Erythroblast (primary cell): Measurements from ENCODE around the gene SEMA3E.

Experiments
- GATA1 ChIP-seq: IDR thresholded peaks from 2 replicates; pipeline ENCODE4 v1.6.1; 2011; ENCODE audit warnings: low read depth, mild to moderate bottlenecking, control low read depth, low read length, moderate library complexity
- POLR2A ChIP-seq: IDR thresholded peaks from 2 replicates; pipeline ENCODE4 v1.6.1; 2011; ENCODE audit warnings: mild to moderate bottlenecking, low read length

GRCh38 chr7:83658126-83658525, 9.2 kb upstream of the SEMA3E start:
- TF ChIP-seq POLR2A: no peak
- no peak for TF ChIP-seq GATA1
